Activated CD4-positive, alpha-beta T cell treated with anti-CD3 and anti-CD28 coated beads, Interleukin-2, Interleukin-6, amounts not matched to agents 100 ng/mL and 50 ng/mL, durations not matched to agents 16 hours and 8 hours (primary cell): ENCODE measurements around the gene PHYH.
"Not testable (repeated sequence)": the region's sequence is repeated elsewhere in the genome, so short reads cannot be mapped to it uniquely, and the experiment has no call there.

Experiments used
- DNase-seq: peaks from one replicate; pipeline ENCODE4 v3.0.0-alpha.2; 2020

The PHYH gene

DNA sequence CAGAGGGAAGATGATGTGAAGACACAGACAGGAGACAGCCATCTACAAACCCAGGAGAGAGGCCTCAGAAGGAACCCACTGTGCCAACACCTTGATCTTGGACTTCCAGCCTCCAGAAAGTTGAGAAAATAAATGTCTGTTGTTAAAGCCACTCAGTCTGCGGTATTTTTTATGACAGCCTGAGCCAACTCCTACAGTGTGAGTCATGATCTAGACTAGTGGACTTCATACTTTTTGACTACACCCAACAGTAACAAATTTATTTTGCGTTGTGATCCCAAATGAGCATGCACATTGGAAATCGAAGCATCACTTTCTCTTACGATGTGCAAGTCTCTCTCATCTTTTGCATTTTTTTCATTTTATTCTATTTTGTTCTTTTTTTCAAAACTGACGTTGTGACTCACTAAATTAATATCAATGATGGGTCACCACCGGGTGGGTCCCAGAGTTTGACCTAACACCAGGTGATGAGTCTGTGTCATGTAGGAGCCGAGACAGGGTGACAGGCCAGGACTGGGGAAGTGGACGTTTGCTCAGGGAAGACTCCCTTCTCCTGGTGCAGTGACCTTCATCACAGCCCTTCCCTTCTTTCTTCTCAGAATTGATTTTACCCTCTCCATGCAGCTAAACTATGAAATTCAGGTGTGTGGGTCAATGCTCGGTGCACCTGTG is 28.9 kb downstream of the PHYH start:
- DNase-seq, result no peak

DNA sequence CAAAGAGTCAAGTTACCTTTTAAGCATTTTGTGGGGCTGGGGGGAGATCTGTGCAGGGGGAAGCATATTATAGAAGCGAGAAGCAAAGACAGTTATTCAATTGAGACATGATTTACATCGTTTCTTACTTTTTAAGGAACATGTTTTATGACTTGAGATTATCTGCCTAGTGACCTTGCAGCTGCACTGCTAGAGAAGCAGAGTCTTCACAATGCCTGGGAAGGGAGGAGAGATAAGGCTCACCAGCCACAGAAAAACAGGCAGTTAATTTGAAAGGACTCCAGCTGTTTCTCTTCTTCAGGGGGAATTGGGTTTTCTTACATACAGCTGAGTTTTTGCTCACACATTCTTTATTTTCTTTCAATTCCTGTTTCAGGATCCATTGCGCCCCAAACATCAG is 31.0 kb downstream of the PHYH start:
- no peak for DNase-seq

DNA sequence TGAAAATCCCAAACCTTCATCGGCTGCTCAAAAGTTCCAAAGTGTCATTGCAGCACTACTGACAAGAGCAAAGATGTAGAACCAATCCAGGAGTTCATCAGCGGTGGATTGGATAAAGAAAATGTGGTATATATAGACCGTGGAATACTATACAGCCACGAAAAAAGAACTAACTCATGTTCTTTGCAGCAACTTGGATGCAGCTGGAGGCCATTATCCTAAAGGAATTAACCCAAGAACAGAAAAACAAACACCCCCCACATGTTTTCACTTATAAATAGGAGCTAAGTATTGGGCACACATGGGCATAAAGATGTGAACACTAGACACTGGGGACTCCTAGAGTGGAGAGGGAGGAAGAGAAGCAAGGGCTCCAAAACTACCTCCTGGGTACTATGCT is 31.6 kb downstream of the PHYH start:
- DNase-seq, result no peak

DNA sequence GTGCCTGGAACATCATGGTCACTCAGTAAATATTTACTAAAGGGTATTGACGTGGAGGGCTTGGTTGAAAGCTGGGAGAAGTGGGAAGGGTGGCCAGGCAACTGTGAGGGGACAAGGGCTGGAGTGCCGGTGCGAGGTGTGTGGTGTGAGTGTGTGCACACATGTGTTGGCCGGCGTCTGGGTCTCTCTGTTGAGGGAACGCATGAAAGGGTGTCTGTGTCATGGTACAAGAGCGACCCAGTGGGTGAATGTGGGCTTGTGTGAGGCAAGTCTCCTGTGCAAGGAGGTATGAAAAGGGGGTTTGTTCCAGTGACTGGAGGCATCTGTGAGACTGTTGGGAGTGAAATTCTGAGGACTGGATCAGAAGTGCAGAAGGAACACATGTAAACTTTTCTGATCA is 36.3 kb downstream of the PHYH start:
- no peak for DNase-seq

DNA sequence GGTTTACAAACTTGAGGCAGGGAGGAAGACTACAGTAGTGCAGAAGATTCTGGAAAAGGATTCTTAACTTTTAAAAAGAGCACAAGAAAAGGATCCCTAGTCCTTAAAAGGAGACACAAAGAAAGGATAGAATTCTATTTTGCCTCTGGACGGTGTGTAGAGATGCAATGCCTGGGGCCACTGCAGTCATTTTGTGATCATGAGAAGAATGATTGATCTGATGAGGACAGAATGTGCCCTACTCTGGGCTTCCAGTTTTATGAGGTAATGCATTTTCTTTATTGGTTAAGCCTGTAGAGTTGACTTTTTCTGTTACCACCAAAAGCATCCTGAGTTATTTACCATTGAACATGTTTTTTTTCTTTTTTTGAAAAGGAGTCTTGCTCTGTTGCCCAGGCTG is 37.4 kb downstream of the PHYH start:
- DNase-seq, result no peak

DNA sequence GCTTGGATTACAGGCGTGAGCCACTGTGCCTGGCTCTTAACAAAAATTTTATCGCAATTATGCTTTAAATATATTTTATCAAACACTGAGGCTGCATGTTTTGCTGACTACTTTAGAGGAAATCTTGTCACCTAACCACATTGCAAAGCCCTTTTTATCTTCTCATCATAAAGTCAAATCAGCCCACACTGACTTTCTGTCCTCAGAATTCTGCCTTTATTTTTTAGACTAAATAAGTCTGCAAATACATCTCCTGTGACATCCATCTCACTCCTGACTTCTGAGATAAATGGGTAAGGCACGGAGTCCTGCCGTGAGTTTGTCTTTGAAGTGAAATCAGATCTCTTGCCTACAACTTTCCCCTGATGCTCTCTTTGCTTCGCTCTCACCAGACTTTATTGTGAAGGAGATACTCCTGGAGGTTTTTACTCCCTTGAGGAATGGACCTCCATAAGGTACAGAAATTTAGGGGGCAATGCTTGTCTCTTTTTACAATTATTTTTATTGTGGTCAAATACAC is 42.2 kb downstream of the PHYH start:
- no peak for DNase-seq

DNA sequence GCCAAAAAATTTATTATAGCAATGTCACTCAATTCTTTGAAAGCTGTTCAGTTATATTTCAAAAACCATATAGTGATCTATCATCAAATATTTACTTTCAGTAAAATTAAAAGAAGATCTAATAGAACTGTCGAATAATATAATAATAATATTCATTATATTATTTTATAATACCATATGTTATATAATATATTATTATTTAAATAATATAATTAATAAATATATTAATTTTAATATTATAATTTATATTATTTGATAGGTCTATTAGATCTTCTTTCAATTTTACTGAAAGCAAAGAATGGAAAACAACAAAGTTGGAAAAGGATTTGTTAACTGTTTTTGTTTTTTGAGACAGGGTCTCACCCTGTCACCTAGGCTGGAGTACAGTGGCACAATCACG is 43.2 kb downstream of the PHYH start:
- no peak for DNase-seq

DNA sequence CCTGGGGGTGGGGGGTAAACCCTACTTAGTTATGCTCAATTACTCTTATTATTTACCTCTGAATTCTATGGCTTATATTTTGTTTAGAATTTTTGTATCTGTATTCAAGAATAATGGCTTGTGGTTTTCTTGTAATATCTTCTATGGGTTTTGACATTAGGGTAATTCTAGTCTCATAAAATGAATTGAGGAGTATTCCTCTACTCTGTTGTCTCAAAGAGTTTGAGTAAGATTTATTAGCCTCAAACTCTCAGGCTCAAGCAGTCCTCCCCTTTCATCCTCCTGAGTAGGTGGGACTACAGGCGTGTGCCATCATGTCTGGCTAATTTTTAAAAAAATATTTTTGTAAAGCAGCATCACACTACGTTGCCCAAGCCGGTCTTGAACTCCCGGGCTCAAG is 46.1 kb downstream of the PHYH start:
- DNase-seq, result no peak

DNA sequence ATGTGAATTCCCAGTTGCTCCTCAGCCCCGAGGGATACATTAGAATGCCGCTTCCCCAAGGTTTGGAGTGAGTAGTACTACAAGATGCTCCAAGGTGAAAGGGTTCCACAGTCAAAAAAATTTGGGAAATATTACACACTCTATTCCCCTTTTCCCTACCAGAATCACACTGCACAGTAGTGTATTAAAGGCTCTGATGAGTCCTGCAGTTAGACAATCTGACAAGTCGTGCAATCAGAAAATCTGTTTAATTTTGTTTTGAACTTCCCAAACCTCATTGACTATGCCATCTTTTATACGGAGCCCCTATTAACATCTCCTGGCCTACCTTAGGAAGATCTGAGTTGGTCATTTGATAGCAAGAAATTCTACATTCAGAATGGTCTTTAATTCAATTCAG is 52.1 kb downstream of the PHYH start:
- no peak for DNase-seq

DNA sequence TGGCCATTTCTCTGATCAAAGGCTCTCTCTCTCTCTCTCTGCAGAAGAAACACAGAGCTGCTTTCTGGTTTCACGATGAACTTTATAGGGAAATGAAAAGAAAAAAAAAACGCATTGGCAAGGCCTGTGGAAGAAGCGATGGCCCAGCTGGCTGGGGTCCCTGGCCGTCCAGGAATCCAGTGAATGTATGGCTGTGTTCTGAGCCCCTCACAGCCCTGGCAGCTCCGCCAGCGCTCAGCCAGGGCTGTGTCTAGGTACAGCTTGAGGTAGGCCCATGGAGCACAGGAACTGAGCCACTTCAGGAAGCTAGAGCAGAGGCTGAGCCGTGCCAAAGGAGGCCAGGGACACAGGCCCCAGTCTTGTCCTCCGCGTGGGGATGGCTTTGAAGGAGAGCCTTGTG is 52.6 kb downstream of the PHYH start:
- DNase-seq, result no peak

DNA sequence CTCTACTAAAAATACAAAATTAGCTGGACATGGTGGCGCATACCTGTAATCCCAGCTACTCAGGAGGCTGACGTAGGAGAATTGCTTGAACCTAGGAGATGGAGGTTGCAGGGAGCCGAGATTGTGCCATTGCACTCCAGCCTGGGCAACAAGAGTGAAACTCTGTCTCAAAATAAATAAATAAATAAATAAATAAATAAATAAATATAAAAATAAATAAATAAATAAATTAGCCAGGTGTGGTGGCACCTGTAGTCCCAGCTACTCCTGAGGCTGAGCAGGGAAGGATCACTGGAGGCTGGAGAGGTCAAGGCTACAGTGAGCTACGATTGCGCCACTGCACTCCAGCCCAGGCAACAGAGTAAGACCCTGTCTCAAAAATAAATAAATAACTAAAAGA is 57.6 kb downstream of the PHYH start:
- DNase-seq, result not testable (repeated sequence)

DNA sequence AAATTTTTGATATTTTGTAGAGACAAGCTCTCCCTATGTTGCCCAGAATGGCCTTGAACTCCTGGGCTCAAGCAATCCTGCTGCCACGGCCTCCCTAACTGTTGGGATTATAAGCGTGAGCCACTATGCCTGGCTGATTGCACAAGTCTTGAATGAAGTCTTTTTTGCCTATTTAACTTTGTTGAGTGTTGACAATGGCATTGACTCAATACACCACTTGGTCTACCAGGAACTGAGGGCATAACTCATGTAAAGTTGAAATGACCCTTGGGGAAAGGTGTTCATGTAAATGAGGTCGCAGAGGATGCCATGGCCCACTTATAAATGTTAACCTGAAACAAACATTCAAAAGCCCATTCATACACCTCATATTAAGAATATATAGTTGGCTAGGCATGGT is 58.3 kb downstream of the PHYH start:
- DNase-seq, result no peak

DNA sequence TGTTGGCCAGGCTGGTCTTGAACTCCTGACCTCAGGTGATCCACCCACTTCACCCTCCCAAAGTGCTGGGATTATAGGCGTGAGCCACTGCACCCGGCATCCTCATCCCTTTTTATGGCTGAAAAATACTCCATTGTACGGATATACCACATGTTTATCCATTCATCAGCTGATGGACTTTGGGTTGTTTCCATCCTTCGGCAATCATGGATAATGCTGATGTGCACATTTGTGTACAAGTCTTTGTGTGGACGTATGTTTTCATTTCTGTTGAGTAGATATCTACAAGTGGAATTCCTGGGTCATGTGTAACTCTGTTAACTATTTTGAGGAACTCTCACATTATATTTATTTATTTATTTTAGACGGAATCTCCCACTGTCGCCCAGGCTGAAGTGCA is 59.9 kb downstream of the PHYH start:
- DNase-seq, result no peak

DNA sequence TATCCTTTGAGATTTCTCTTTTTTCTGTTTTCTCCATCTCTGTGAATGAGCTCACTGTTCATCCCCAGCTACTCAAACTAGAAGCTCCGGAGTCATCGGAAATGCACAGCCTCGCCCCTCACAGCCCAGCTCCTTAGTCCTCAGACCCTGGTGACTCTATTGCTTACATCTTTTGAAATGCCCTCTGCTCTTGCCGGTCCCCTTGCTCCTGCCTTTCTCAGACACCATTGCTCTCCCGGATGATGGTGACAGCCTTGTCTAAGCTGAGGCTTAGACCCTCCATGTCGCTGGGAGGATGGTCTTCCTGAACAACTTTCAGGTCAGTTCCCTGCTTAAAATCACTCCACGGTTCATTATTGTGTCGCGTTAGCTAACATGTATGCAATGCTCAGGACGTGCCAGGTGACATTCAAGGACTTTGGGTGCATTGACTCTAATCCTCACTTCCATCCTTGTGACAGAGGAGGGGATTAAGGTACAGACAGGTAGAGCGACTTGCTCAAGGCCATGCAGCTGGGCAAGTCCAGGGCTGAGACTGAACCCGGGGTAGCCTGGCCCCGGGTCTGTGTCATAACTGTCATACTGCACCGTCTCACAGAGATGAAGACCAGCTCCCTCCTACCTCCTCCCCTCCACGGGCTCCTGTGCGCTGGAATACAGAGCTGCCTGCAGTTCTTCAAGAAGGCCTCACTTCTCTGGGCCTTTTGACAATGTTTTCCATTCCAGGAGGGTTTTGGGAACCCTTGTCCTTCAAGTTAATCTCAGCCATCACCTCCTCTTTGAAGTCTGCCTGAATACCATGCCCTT is 61.4 kb downstream of the PHYH start:
- DNase-seq, result no peak

DNA sequence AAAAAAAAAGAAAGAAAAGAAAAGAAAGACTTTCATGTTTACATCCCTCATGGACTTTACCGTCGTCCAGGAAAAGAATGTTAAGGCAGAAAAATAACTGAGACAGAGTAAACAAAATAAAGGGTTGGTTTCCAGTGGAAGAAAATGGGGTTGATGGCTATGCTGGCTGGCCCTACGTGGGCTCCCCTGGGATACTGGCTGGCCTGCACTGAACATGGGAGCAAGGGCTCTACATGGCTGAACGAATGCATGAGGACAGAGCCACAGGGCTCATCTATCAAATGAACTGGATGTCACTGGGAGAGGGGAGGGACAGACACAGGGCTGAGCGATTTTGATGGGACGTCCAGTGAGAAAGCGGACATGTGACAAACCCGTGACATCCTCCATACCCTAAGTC is 63.2 kb downstream of the PHYH start:
- DNase-seq, result no peak

DNA sequence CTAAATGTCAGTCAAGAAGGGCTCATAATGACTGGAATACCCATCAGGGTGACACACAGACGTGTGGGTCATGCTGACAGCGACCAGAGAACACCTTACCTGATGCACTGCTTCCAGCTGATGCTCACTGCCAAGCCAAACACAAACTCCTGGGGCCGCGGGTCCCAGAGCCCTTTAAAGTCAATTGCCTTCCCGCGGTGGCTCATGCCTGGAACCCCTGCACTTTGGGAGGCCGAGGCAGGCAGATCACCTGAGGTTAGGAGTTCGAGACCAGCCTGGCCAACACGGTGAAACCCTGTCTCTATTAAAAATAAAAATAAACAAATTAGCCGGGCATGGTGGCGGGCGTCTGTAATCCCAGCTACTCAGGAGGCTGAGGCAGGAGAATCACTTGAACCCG is 65.1 kb downstream of the PHYH start:
- not testable (repeated sequence) for DNase-seq

DNA sequence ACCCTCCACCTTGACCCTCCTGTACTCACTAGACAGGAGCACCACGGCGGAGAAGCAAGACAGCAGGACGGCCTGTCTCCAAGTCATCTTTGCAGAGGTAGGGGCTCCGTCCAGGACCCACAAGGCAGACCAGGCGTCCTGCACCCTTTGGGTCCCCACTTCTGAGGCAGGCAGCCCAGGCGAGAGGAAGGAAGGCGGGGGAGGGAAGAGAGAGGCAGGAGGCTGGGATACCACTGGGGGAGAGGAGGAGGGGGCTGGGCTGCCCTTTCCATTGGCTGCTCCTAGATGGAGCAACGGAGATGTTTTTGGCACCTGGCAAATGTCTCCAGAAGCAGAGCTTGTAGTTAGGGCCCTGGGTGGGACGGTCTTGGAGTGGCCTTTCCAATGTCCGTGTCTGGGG is 65.7 kb downstream of the PHYH start, which contains the start of gene UCMA:
Gene UCMA, minus strand, starts transcription at position 203 of the 400 bp plus-strand sequence. Its CDS starts 116 bp downstream, at position 87.
- DNase-seq, result no peak

DNA sequence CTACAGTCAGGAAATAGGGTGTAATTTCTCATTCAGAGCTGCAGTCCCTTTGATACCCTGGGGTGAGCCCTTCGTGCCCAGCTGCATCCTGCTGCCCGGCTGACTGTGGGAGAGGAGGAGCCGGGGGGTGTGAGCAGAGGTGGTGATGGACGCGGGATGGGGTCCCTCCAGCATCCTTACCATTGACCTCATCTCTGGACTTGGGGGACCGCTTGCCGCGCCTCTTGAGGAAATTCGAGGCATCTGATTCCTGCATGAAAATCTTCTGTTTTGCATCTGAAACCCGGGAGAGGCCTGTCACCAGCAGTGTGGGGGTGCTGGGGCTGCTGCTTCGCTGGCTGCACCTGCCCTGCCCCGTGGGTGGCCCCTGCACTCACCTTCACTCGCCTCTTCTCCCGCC is 66.5 kb downstream of the PHYH start:
- DNase-seq, result no peak

DNA sequence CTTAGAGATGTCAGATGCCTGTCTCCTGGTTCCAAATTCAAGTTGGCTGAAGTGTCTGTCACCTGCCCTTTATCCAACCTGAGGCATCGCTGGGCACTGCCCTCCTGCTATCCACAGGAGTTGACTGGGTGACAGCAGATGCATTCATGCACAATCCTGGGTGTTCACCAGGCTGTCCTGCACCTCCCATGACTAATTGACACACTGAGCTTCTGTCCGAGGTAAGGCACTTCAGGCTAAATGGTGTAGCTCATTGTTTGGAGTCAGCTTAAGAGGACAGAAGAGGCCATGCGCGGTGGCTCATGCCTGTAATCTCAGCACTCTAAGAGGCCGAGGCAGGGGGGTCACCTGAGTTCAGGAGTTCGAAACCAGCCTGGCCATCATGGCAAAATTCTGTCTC is 68.1 kb downstream of the PHYH start:
- no peak for DNase-seq

DNA sequence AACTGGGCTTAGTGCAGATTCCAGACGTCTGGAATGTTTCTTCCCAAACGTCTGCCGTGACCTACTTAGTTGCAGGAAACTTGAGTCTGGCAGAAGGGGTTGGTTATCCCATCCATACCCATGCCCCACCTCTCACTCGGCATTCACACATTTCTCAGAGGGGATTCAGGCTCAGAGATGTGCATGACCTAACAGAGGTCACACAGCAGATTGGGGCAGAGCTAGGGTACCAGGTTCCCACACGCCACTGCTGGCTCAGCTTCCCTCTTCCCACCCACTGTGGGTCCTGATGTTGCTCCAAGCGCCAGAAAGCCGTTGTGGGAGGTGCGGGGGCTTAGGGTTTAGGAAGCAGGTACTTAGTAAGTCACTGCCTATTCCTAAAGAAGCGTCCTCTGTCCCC is 68.7 kb downstream of the PHYH start:
- no peak for DNase-seq
